Measurements from ENCODE around the gene MRGPRG.

Gene MRGPRG

DNA sequence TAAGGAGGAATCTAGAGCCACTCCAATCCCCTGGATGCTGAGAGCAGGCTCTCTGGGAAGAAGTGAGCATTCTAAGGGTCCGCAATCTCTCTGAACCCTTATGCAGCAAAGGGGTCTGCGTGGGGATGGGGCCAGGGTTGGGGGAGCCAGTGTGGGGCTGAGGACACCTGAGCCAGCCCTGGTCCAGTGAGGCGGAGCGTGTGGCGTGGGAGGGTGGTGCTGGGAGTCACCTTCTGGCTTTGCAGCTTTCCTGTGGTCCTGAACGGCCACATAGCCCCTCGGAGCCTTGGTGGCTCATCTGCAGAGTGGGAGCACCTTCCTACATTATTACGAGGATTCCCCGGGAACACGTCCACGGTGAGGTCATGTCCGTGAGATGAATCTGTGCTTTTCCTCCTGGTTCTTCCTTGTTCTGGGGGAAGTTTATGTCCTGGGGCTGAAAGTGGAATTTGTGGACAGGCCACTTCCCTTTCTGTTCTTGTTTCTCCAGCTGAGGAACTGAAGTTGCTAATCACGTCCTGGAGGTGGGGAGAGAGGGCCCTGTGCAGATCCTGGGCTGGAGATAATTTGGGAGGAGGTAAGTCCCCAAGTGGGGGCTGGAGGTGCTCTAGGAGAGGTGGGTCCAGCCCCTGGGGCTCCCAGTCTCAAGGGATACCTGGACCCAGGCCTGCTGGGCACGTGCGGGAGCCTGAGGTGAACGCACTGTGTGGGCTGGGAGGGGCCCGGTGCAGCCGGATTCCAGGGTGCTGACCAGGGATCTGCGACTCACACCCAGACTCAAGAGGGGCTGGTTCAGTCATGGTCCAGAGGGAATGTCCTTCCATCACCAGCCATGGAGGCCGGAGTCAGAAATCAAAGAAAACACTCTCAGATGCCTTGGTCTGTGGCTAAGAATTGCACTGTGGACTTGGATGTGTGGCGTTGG is 7.5 kb upstream of the MRGPRG start:
- no peak for DNase-seq (ENCODE audit: low read depth)

DNA sequence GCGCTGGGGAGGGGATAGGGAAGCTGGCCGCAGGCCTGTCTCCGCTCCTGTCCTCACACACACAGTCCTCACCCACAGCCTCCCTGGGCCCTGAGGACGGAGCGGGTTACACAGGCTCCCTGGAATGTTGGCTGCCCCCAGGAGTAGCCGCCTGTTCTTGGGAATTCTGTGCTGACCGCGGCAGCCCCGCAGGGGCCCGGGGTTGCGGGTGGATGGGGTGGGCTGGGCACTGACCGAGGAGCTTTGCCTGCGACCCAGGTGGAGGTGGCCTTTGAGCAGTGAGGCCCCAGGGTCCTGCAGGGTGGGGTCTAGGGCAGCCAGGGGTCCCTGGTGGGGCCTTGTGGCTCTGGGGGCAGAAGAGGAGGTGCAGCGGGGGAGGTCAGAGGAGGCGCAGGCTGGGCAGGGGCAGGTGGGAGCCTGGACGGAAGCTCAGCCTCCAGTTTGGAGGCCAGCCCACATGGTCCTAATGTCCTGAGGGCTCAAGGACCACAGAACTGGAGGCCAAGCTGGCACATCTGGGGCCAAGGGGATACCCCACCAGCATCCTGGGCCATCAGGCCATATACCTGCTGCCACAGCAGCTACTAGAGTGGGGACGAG is 6.6 kb upstream of the MRGPRG start:
- no peak for DNase-seq (ENCODE audit: low read depth)

DNA sequence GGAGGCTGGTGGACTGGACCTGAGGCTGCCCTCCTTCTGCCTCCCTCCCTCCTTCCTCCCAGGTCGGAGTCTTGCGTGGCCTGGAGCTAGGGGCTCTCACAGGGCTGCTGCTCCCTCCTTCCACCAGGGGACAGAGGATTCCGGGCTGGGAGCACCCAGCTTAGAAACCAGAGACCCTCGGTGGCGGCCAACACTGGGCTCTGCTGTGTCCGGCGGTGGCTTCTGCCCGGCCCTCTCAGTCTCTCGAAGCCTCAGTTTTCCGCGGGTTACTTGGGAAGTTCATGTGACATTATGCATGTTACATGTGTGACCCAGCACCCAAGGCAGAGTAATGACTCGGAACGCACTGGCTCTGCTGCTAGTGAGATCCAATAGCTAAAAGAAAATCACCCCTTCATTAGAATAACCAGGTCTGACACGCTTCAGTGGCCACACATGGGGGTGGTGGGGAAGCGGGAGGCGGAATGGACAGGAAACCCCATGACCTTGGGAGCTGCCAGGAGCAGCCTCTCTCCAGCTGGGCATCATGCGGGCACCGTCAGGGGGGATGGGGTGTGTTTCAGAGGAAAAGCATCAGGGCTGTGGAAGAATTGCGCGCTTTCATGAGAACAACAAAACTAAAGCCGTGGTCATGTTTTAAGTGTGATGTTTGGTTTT is 5.9 kb upstream of the MRGPRG start:
- no peak for DNase-seq (ENCODE audit: low read depth)

DNA sequence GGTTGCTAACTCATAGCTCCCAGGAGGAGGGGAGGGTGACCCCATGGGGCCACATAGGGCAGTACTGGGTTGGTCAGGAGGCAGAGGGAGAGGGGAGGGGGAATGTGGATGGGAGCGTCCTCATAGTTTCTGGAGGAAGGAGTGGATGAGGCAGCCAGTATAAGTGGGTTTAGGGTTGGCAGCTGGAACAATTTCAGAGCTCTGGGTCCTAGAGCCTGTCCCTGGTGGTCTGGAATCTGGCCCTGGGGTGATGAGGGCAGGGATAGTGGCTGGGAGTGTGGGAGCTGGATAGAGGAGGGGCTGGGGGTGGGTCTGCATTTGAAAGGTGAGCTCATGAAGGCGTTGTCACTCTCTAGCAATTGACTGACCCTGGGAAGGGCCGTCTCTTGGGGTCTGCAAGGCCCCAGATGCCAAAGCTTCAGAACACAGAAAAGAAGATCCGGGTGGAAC is 5.3 kb upstream of the MRGPRG start:
- DNase-seq (ENCODE audit: low read depth), result no peak

DNA sequence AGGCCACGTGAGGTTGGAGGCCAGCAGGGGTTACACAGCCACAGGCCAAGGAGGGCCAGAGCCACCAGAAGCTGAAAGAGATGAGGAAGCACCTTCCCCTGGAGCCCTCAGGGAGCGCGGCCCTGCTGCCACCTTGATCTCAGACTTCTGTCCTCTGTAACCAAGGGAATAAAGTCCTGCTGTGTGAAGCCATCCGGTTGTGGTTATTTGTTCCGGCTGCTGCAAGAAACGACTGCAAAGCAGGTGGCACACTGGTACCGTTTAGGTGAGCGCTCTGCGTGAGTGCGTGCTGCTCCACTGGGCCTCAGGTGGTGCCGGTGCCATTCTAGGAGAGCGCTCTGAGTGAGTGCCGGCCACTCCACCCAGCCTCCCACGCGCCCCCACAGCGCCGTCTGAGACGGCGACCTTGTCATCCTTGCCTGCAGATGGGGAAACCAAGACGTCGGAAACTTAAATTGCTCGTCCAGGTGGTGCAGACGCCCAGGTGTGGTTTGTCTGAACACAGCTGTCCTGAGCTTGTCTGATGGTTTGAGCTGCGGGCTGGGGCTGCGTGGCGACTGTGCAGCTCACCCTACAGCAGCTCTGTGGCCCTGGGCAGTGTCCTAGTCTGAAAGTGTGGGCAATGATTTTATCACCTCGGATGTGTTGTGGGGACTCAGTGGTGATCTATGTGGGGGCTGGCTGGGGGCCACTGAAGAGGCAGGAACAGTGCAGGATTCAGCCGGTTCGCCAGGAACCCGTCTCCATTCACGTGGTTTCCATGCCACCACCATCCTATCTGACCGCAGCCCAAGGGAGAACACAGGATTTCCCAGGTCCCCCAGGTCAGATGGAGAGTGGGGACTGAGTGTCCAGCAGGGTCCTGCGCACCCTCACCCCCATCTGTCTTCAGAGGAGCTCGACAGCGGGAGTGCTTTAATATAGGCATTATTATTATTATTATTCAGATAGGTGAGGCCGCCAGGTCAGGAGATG is 4.6 kb upstream of the MRGPRG start:
- DNase-seq (ENCODE audit: low read depth), result no peak

DNA sequence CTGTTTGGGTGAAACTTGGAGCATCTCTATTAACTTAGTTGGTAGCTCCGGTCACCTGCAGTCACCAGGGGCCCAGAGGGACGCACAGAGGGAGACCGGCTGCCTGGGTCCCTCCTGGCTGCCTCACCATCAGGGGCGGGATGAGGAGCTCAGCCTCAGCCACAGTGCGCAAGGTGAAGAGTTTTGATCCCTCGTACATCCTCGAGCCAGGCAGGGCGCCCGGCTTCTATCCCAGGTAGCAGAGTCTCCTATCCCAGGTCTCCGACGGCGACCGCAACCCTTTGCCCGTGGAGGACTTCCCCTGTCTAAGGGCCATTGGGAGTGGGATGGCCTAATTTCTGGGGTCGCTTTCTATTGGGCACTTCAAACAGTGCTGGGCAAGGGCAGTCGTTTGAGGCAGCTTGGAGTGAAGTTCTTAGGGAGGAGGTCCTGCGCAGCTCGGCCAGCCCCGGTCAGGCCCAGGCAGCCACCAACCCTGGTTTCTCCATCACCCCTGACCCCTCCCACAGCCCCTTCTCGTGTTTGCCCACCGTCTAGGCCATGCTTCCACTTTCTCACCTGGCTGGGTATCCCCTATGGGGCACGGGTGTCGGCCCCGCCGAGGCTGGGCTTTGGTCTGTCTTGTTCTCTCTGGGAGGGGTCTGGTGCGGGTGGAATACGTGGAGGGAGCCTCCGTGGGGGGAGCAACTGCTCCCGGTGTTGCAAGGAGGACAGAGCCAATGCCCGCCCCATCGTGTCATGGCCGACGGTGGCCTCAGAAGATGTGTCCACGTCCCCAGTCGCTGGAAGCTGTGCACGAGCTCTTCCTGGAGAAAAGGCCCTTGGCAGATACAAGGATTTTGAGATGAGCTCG is 3.6 kb upstream of the MRGPRG start:
- DNase-seq (ENCODE audit: low read depth), result no peak

DNA sequence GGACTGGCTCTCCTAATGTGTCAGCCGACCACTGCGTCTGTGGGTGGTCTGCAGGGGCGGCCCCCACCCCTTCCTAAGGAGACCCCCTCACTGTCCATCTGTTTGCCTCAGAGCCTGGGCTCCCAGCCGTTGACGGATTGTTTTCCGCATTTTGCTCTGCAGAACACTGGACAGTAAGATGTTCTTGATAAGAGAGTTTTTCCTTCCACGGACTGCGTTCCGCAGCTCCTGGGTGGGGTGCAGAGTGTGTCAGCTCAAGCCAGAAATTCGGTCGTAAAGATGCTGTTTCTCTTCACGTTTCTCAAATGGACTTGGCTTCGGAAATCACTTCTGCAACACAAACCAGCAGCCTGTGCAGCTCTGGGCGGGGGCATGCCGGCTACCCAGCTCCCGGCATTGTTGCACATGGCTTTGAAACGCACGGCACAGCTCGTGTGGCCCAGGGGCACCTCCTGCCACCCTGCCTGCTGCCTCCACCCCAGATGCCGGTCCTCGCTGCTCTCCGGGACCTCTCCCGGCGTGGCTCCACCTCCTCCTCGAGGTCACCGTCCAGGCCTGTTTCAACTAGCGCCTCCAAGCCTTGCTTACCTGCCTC is 2.9 kb upstream of the MRGPRG start:
- no peak for DNase-seq (ENCODE audit: low read depth)

DNA sequence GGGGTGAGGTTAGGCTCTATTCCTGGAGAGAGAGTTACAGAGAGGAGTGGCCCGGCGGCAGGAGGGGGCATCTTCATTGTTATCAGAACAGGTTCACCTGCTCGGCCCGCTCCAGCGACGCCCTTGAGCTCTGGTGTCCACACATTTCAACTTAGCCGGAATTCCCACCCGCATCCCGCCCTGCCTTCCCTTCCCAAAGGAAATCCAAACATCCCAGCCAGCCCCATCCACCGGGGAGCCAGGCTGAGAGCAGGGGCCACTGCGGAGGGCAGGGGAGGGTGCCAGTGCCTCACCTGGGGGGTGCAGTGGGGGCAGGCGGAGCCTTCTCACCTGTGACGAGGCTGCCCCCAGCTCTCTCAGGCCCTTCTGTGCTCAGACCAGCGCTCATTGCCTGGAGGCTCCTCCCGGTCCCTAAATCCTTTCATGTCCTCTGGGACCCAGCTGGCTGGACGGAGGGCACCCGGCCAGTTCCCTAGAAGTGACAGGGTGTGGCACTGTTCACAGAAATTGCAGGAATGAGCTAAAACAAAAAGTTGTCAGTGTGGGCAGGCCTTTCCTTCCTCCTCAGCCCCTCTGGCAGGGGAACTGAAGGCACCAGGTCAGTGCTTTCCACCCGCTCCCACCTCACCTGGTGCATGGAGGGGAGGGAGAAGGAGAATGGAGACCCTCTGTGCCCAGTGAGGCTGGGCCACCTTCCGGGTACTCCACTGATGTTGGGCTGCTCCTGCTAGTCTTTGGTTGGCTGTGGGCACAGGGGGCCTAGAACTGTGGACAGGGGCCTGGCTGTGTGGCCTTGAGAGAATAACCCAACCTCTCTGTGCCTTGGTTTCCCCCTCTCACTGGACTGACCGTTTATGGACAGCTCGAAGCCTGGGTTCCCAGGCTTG is 2.2 kb upstream of the MRGPRG start:
- no peak for DNase-seq (ENCODE audit: low read depth)

DNA sequence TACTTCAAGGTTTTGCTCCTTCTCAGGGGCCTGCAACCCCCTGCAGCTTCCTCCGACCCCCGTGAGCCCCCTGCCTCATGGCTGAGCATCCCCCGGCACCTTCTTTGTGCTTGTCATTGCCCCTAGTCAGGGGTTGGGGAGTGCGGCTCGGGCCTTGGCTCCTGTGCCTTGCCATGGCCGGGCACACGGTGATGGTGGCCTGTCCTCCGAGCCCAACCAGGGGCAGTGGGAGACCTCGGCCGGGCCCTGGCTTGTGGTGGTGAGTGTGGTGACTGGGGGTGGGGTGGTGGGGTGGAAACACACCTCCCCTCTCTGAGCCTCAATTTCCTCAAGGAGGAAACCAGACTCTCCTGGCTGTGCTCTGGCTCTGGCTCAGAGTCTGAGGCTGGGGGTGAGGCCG is 1.5 kb upstream of the MRGPRG start:
- no peak for DNase-seq (ENCODE audit: low read depth)

DNA sequence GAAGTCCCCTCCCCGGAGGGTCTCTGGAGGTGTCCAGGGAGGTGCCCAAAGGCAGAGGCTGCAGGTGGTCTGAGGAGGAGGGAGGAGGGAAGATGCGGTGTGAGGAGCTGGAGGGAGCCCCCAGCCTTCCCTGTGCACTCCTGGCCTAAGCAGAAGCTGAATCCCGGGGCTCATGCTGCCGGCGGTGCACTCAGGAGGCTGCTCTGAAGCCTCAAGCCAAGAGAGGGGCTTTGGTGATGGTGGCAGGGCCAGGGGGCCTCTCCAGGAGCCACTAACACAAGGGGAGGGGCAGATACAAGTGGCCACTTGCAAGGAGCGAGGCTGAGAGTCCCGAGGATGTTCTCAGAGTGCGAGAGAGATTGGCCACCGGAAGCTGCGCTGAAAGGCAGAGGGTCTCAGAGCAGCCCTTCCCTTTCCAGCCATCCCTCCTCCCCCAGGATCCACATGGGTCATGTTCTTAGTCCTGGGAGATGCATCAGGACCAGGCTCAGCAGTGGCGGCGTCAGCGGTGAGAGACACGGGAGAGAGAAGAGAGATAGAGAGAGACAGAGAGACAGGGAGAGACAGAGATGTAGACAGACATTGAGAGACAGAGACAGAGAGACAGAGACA is 774 bp upstream of the MRGPRG start:
- DNase-seq (ENCODE audit: low read depth), result no peak

DNA sequence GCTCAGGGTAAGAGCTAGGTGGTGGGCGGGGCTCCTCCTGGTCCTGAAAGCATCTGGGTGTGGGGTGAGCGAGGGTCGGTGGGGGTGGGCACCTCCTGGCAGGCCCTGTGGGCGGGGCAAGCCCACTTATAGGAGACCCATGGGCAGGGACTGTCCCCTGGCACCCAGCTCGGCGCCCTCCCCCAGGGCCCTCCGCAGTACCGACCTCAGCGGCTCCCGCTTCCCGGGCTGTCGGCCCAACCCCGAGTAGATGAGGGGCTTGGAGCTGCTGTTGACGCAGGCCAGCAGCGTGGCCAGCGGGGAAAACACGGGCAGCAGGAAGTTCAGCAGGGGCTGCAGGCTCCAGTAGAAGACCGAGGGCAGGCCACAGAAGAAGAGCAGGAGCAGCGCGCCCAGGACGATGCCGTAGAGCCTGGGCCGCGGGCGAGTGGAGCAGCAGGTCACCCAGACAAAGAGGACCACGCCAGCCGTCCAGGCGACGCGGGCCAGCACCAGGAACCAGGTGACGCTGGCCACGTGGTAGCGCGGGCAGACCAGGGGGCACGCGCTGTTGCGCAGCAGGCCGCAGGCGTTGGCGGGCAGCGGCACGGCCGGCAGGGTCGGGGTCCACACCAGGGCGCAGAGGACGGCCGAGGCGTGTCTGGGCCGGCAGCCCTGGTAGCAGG is 663 bp downstream of the MRGPRG start:
- no peak for DNase-seq (ENCODE audit: low read depth)

DNA sequence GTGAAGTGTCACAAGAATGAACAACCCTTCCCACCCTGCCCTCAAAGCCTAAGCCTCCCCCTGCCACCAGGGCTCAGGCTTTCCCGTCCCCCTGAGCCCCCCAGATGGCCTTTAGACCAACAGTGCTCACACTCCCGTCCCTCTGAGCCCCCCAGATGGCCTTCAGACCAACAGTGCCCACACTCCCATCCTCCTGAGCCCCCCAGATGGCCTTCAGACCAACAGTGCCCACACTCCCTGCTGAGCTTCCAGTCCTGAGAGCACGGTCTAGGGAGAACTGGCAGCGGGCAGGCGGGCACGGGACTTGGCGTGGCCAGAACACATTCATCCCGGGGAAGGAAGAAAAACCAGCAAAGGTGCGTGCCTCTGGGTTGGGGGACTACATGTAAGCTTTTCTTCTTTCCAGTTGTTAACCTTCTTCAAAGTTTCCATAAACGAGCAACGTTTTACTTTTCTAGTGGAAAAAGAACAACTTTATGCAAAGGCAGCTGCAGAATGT is 2.5 kb downstream of the MRGPRG start:
- no peak for DNase-seq (ENCODE audit: low read depth)

DNA sequence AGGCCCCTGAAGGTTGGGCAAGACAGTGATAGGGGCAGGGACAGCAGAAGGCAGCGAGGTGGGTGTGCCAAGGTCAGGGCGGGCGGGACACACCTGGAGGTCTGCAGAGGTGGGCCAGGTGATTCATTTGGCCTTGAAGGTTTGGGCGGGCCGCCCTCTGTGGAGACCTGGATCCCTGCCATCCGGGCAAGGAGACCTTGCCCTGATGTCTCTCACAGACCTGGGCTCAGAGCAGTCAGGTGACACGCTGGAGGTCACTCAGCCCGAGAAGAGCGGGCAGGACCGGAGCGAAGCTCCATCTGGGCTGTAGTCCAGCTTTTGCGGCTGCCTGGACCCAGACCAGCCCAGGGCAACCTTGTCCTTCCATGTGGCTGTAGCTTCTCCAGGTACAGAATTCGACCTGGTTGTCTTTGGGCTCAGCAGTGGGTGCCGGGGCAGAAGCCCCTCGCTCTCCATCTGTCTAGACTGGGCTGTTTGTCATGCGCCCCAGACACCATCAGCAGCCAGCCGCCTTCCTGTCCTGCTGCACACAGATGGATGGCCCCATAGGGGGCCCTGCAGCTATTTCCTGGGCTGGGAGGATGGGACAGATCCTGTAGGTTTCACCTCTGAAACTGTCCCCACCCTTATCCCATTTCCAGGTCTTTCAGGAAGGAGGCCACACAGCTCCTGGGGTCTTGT is 3.1 kb downstream of the MRGPRG start:
- DNase-seq (ENCODE audit: low read depth), result no peak

DNA sequence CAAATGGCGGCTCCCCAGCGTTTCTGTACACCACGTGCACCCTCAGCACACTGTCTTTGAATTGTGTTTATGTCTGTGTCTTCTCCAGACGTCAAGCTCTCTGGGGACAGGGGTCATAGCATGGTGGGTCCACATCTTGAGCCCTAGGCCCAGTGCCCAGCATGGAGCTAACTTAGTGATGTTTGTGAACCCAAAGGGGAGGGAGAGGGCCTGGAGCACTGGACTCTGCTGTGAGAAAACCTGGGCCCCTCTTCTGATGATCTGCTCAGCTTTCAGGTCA is 4.3 kb downstream of the MRGPRG start:
- no peak for DNase-seq (ENCODE audit: low read depth)

DNA sequence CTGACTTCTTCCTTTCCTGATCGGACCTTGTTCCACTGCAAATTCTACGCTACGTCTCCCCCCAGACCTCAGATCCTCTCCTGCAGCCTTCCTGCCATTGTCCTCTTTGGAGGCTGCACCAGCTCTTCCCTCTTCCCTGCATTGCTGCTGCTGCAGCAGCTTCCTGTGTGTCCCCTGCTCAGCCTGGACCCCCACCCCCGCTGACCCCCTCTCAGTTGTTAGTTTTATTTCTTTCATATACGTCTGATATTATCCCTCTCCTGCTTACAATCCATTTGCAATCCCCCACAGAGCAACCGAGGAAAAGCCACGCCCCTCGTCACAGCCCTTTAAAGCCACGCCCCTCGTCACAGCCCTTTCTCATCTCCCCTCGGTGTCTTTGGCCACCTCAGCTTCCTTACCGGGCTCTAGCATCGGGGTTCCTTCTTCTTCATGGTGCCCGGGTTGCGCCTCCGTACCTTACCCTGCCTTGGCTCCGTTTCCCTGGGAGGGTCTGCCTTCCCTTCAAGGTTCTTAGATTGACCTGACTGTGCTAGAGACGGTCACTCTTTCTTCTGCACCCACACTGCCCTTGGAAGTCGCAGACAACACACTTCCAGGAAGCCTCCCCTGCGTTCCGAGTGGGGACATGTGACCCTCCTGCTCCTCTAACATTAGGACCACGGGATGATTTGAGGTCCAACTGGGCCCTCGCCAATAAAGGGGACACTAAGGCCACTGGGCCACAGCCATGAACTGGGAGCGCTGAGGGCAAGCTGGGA is 4.8 kb downstream of the MRGPRG start:
- DNase-seq (ENCODE audit: low read depth), result no peak

DNA sequence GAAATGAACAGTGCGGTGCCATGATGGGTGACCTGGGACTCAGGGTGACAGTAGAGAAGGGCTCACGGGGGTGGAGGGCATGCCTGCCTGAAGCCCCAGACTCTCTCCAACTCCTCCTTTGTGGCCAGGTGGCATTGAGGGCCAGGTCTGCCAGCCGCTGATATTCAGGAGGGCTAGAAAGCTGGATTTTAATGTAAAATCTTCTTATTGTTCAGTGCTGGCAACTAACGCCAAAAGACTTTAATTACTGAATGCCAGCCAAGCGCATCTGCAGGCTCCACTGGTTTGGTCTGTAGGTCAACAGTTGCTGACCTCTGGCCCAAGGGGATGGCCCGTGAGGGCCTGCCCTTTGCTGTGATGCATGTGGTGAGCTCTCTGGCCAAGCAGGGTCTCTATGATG is 10.3 kb downstream of the MRGPRG start:
- DNase-seq (ENCODE audit: low read depth), result no peak

DNA sequence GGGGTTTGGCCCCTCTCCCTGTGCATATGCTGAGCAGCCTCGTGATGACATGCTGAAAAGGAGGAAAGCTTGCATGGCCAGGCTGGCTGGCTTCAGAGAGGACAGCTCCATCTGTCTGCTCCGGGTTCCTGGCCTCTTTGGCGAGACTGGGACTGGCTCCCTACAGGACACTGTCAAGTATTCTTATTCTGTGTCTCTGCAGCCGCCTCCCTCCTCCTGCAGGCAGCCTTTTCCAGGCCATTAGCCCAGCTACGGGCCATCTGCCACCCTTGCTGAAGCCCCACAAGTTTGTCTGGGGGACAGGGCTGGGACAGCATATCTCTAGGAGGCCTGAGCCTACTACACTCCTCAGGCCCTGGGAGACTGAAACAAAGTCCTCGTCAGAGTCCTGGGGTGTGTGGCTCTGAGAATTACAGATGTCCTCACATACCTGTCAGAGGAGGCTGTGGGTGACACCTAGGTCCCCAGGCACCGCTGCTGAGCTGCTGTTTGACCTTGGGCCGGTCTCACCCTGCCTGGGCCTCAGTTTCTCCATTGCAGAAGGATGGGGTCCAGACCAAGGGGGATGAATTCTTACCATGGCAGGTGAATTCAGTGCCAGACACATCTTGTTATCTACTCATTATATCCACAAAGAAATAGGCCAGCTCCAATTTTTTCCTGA is 11.0 kb downstream of the MRGPRG start:
- DNase-seq (ENCODE audit: low read depth), result no peak
